Activated CD8-positive, alpha-beta memory T cell treated with anti-CD3 and anti-CD28 coated beads for 4 hours (primary cell): Measurements from ENCODE around the gene ZNF513.
A peak's percentile ranks its signal among the peaks of the same experiment; 100 is the strongest.
"Not testable (repeated sequence)": the region's sequence is repeated elsewhere in the genome, so short reads cannot be mapped to it uniquely, and the experiment has no call there.

Source experiments
- DNase-seq, 2 donors: peaks; one replicate each; pipeline ENCODE4 v3.0.0-alpha.2; 2020; ENCODE audit warnings: low read depth in 2 of 2

Gene ZNF513

GRCh38 chr2:27356056-27356381 is 24.5 kb downstream of the ZNF513 start:
- peak in 1 of 2 donors; percentile 6 for DNase-seq

GRCh38 chr2:27354597-27354927 is 26.0 kb downstream of the ZNF513 start:
- DNase-seq = no peak

GRCh38 chr2:27353762-27354596 is 26.6 kb downstream of the ZNF513 start:
- DNase-seq = no peak

GRCh38 chr2:27353386-27353761 is 27.2 kb downstream of the ZNF513 start:
- DNase-seq = not testable (repeated sequence)

- DNase-seq = no peak
Measured at GRCh38 chr2:27351802-27352598, 28.5 kb downstream of the ZNF513 start.

- DNase-seq = no peak
Measured at GRCh38 chr2:27350106-27350693, 30.3 kb downstream of the ZNF513 start.

GRCh38 chr2:27347641-27348040 is 32.9 kb downstream of the ZNF513 start:
- DNase-seq = no peak

GRCh38 chr2:27336173-27336572 is 44.4 kb downstream of the ZNF513 start:
- DNase-seq = no peak

- DNase-seq = no peak
Measured at GRCh38 chr2:27335311-27335710, 45.2 kb downstream of the ZNF513 start.
